Sigmoid colon (tissue), 4 donors: Measurements from ENCODE around the gene SIDT1.

ENCODE experiments used
- EP300 ChIP-seq, 4 donors: sonication (generic); formaldehyde crosslinking; IDR thresholded peaks; one replicate each; pipeline ENCODE4 v1.6.1; 2017; ENCODE audit warnings: antibody characterized with exemption in 4 of 4
- POLR2A ChIP-seq, 2 donors: fragments of 450-650 bp; IDR thresholded peaks; one replicate each; pipeline ENCODE4 v1.6.1; 2016; ENCODE audit warnings: antibody characterized with exemption in 2 of 2, mild to moderate bottlenecking in 2 of 2, moderate library complexity in 2 of 2
- POLR2AphosphoS5 ChIP-seq, 4 donors: sonication (generic); formaldehyde crosslinking; IDR thresholded peaks; one replicate each; pipeline ENCODE4 v1.6.1; 2017; ENCODE audit warnings: antibody characterized with exemption in 4 of 4
- TF ChIP-seq, protein P1 (sequence below), 4 experiments: fragments of 450-650 bp in 3 of 4; fragments of 200-600 bp in 1 of 4; IDR thresholded peaks; one replicate each; pipeline ENCODE4 v1.5.1; 2016 to 2019; ENCODE audit warnings: antibody characterized with exemption in 4 of 4, mild to moderate bottlenecking in 3 of 4, moderate library complexity in 2 of 4

DNA sequence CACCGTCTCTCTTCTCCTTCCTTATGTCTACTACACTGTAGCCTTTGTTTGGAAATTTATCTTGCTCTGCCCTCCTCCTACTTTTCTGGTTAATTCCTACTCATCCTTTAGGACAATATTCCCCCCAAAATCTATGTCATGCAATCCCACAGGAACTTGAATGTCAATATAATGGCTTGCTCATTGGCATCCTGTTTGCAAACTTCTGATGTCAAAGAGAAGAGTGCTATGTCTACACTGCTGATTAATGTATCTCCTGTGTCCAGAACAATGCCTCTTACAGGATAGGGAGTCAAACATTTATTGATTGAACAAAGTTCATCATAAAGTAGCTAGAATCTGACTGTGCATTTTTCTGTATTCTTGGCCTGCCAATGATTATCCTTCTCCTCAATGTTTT is 22.8 kb downstream of the SIDT1 start:
- TF ChIP-seq, protein P1, sequence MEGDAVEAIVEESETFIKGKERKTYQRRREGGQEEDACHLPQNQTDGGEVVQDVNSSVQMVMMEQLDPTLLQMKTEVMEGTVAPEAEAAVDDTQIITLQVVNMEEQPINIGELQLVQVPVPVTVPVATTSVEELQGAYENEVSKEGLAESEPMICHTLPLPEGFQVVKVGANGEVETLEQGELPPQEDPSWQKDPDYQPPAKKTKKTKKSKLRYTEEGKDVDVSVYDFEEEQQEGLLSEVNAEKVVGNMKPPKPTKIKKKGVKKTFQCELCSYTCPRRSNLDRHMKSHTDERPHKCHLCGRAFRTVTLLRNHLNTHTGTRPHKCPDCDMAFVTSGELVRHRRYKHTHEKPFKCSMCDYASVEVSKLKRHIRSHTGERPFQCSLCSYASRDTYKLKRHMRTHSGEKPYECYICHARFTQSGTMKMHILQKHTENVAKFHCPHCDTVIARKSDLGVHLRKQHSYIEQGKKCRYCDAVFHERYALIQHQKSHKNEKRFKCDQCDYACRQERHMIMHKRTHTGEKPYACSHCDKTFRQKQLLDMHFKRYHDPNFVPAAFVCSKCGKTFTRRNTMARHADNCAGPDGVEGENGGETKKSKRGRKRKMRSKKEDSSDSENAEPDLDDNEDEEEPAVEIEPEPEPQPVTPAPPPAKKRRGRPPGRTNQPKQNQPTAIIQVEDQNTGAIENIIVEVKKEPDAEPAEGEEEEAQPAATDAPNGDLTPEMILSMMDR (IDR thresholded peaks at IDR 0.05): no peak
- no peak for TF ChIP-seq POLR2A (IDR thresholded peaks at IDR 0.05)
- TF ChIP-seq EP300 (IDR thresholded peaks at IDR 0.05): no peak
- TF ChIP-seq POLR2AphosphoS5 (IDR thresholded peaks at IDR 0.05): no peak
